CD4-positive, alpha-beta T cell treated with Interleukin-4 for 1 hour (primary cell): ENCODE measurements around the gene CPNE5.

Experiments
- DNase-seq, 2 donors: peaks; one replicate each; pipeline ENCODE4 v3.0.0-alpha.2; 2020 to 2022

CPNE5 gene

DNA sequence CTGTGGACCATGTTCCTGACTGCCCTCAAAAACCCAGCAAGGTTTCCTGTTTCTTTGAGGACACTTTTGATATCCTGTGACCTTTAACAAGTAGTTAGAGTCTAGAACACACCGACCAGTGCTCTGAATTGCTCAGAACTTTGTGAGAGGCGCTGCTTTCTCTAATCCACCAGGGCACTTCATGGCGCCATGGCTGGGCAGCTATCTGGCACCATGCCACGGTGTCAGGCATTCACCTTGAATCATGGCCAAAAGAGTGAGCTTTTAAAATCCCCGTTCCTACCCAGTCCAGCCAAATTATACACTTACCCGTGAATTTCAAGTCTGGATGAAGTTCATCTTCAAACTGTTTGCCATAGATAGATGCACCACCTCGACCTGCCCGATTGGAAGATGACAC, 17.0 kb upstream of the CPNE5 start:
- no peak for DNase-seq

DNA sequence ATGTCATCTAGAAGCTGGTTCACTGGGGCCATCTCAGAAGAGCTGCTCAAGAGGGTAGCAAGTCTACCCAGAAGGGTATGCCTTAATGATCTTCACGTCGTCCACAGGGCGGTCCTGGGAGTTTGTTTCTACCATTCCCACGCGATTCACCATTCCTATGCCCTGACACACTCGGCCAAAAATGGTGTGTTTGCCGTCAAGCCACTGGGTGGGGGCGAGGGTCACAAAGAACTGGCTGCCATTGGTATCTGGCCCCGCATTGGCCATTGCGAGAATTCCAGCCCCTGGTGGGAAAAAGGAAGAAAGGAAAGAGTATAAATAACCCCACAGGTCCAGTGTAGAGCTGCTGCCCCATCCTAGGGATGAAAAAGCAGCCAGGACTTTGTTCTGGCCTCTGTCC, 16.5 kb upstream of the CPNE5 start:
- DNase-seq: no peak

DNA sequence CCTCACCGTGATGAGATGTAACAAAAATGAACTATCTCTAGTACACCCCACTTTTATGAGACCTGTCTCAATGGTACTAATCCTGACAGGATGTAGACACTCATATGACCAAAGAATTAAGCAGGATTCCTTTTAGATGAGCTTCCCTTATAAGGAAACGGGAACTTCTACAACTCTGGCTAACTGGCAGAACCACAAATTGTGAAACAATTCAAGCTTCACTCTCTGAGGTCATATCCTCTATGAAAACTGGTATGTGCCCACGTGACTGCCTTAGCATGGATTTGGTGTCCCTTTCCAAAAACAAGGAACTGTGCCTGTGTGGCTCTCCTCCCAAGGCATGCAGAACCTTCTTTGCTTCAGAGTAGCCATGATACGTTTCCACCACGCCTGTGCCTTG, 14.1 kb upstream of the CPNE5 start:
- peak in 1 of 2 donors; percentile 56 for DNase-seq

DNA sequence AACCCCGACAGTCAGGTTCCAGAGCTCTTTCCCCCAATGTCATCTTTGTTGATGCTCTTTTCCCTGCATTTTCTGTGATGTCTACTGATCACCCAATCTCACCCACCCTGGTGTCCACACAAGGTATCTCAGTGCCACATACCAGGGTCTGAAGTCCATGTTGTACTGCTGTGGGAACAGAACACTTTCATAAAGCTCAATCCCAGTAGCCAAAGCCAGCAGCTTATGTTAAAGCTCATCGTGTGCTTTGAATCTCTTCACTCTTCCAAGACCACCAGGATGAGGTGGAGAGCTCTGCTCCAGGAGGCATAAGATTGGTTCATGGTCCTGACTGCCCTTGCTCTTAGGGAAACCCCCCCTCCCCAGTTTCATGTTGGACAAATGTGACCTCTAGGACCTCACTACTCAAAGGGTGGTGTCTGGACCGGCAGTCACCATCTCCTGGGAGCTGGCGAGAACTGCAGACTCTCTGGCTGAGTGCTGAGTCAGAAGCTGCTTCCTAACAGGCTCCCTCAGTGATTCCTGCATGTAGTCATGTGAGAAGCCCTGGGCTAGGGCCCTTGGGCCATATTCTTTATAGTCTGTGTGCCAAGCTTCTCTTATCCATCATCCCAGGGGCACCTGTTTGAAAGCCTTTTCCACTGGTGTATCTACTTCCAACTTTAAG, 13.4 kb upstream of the CPNE5 start:
- DNase-seq: no peak

DNA sequence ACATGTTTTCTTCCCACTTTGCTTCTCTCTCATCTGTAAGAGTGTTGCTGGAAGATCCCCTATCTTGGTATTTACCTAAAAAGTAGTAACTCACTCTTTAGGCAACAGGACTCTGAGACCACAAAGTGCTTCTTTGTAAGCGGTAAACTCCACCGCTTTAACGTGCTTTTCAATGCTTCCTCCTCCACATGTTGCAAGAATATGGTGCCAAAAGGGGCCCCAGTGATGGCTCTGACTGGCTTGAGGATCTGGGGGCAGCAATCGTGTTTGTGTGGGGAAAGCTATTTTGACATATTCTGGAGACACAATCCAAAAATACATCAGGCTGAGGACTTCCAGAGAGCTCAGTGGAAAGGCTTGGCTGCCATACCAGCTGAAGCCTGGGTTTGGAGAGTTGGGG, 12.4 kb upstream of the CPNE5 start:
- no peak for DNase-seq

DNA sequence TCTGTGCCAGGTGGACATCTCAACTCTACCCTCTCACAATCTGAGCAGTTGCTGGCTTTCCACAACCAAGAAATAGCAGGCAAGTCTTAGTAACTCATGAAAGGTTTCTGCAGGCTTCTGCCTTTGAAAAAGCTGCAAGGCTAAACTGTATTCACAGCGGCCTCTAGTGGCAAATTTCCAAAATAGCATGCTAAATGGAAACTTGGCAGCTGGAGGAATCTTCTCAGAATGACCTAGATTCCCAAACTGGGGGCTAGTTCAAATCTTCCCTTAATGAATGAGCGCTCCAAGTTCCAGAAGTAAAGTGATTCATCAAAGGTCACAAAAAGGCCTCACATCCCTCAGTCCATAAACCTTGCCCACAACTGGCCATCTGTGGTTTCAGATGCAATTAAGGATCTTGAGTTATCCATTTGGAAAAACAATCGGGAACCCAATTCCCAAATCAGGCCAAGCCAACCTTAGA, 11.9 kb upstream of the CPNE5 start:
- DNase-seq: peak; percentile 37 to 52

DNA sequence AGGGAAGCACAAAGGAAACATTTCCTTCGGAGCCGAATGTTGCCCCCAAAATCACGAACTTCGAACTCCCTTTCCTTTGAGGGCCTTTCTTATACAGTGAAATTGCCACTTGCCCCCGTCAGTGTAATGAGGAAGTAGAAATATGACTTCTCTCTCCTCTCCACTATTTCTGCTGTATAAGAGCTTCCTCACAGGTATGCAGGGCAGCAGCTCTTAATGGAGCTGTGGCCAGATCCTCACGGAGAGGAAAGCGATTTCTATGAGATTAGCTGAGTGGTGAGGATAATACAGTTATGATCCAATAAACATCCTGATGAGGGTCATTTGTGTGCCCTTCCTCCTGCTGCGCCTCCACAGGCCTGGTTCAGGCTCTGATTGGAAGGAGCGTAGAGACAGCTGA, 10.8 kb upstream of the CPNE5 start:
- no peak for DNase-seq

DNA sequence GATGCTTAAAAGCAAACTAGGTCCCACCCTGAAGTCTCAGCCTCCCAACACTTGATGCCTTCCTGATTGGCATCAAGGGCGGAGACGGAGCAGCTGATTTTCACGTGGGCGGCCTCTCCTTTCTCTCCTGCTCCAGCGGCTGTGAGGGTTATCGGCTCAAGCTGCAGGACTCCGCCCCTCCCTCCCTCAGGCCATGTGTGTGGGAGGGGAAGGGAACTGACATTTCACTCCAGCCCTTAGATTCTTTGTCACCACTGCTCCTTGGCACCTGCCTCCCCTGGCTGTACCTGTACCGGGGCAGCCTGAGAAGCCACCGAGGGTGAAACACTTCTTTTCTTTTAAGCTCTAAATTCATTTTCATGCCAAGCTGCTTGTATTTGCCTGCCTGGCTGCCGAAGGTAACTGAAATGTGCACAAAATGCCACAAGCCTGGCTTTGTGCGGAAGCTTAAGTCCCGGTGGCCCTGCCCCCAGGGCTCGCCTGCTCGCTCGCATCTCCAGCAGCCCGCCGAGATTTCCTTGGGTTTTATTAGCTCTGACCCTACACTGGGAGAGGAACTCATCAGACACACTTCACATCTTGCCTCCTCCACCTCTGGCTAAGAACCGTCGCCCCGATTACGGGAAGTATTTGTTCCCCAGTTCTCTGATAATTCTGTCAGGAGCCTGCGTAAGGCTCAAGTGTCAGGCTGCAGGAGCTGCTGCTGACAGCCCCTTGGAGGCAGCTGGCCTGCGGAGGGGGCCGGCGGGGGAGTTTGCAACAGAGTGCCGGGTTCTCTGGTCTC, 9.6 kb upstream of the CPNE5 start:
- no peak for DNase-seq

DNA sequence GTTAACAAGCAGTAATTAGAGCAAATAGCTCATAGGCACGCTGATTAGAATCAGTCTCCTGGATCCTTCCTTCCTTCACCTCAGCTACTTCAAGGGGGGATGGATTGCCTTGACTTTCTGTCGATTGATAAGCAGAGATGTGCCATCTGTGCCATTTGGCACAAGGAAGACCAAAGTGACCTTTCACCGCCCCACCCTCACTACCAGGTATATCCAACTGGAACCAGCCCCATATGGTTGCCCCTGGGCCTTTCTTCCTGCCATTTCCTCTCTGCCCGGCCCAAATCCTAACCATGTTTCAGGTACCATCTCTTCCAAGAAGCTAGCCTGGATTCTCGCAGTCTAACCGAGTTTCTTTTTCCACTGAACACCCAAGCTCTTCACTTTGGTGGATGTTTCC, 8.7 kb upstream of the CPNE5 start:
- no peak for DNase-seq

DNA sequence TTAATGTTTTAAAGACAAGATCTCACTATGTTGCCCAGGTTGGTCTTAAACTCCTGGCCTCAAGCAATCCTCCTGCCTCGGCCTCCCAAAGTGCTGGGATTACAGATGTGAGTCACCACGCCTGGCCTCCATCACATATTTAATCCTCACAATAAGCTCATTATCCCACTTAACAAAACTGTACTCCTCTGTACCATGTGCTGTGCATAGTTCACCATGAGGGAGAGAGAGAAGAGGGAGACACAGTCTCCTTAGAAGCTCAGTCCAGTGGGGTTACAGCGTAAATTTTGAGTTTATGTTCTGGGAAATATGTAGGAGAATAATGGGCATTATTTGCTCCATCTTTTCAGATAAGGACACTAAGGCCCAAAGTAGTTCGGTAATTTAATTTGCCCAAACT, 7.9 kb upstream of the CPNE5 start:
- DNase-seq: no peak

DNA sequence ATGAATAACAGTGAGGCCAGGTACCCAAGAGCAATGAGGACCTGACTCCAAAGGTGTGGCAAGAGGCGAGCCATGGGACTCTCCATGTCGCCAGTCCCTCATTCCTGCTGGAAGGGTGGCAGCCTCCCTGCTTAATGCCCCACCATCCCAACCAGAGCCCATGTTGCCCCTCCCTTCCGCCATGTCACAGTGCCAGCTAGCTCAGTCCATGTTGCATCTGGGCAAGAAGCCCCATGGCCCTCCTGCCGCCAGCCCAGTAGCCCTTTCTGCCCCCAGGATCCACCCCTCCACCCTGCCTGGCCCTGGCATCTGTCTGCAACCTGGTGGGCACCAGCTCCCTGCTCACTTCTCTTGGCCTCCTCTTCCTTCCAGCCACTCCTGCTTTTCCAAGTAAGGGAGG, 6.0 kb upstream of the CPNE5 start:
- DNase-seq: no peak

DNA sequence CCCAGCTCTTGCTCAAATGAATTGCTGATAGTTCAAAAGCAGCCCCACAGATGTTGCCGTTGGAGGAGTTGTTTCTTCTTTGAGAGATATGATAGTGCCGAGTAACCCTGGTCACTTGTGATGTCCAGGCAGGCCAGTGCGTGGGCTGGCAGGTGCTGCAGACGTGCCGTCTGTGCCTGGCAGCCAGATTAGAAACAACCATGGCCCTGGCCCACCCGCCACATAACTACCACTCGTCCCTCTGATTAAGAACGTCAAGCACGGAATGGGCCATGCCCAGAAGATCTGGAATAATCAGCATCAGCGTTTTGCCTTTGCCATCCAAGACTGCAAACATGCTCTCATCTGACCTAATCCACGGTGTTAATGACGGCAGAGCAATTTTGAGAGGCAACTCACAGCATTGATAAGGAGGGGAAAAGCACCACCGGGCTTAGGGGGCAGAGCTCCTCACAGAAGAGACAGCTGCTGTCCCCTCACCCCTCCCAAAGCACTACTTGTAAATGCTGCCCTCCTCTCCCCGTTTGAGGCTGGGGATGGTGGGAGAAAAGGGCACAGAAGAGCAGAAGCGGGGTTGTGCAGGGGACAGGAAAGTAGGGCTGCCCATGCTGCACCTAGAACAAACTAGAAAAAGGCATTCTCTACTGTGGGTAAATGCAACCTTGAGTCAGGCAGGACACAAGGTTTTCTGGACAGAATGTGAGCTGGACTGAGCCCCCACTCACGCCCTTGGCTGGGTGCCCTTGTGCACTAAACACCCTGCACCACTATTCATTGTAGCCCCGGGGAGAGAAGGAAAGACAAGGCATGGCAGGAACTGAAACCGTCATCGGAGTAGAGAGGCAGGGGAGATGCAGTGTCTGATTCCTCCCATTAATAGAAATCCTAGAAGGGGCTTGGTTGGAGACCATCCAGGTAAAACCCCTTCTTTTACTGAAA, 5.3 kb upstream of the CPNE5 start:
- DNase-seq: no peak

DNA sequence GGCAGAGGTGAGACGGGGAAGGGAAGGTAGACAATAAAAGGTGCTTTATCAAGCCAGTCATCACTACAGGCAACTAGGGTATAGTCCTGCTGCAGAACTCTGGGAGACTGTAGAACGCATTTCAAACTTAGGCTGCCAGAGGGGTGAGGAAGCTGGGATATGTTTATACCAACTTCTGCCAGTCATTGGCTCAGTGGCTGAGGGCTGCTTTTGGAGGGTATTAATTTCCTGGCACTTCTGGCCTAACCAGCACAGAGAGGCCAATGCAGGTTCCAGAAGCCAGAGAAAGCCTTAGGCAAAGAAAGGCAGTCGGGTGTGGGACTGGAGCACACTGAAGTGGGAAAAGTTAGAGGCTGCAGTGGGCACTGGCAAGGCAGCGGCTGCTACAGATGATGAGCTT, 3.9 kb upstream of the CPNE5 start:
- no peak for DNase-seq

DNA sequence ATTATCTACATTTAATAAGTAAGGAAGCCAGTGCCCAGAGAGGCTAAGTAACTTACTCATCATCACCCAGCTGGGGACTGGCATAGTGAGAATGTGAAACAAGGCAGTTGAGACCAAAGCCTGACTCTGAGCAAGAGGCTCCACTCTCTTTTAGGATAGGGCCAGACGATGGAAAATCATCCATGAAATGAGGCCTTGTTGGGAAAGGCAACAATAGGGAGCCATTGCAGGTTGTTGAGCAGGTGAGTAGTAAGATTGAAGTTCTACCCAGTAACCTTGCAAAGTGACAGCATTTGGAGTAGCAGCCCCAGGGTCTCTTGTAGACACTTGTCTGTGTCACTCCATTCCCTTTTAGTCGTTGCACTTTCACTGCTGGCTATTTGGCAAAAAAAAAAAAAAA, 2.5 kb upstream of the CPNE5 start:
- no peak for DNase-seq

DNA sequence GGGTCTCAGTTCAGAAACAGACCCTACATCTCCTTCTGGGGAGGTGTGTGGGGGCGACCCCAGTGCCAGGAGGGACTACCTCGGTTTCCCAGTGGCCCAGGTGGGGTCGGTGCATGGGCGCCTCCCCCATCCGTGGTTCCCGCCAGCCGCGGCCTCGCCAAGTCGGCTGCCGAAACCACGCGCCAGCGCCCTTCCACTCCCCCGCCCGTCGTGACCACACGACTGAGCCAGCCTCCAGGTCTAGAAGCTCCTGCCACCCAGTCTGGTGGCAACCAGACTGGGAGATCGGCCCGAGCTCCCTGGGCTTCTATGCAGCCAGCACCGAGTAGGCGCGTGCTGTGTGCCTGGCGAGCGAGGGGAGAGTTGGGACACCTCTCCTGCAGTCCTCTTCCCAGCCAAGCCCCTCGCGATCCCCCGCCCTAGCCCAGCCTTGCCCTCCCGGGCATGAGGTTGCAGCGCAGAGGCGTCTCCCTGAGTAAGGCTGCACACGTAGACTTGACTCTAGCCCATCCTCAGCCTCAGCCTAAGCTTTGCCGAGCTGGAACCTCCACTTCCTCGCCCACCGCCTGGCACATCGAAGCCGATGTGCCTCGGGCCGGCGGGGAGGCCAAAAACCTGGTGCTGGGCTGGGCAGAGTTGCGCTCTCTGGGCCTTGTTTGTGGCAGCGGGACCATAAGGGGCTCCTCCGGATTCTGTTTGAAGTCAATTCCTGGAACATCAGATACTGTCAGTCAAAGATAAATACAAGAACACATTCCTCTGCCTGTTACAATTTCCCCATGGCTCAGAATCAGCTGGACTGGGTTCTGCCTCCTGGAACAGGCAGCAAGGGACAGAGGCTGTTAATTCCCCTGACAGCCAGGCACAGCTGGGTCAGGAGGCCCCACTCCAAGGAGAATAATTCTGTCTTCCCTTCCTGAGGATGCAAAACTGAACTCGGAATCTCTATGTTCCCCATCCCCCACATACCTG, 1.5 kb upstream of the CPNE5 start:
- DNase-seq: peak in 1 of 2 donors; percentile 26

DNA sequence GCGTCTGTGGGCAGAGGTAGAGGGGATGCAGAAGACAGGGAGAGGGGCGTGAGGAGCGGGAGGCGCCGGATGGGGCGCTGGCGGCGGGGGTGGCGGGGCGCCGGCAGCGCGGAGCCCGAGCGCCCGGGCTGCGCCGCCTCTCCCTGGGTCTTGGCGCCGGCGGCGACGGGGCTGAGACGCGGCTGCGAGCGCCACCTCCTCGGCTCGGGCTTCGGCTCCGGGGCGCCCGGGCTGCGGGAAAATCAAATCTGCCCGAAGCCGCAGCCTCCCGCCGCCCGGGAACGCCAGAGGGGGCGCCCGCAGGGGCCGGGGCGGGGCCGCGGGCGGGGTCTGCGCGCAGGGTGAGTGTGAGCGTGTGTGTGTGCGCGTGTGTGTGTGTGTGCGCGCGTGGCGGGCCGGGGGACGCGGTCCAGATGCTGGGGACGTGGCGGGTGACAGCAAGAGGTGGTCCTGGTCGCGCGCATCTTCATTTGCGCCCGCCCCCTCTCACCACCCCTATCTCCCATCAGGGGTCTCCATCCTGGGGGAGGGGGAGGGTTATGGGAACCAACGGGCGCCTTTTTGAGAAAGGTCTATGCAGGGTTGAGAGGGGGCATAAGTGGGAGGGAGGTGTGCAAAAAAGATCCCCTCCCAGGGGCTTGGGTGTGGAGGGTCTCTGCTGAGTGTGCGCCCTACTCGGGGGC, 646 bp upstream of the CPNE5 start:
- peak; percentile 33 to 48 for DNase-seq

DNA sequence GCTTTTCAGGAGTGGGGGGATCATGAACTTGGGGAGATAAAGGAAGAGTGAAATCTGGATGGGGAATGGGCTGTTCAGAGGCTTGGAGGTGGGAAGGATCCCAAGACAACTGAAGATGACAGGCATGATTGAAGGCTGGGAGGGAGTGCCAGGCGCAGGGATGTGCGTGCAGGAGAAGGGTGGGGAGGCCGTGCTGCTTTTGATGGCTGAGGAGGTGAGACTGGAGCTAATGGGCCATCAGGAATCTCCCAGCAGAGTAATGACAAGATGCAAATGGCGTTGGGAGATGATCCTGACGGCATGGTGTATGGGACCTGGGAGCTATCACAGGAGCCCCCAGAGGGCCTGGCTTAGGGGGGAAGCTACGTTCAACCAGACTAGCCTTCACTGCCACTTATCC, 1.6 kb downstream of the CPNE5 start:
- DNase-seq: no peak

DNA sequence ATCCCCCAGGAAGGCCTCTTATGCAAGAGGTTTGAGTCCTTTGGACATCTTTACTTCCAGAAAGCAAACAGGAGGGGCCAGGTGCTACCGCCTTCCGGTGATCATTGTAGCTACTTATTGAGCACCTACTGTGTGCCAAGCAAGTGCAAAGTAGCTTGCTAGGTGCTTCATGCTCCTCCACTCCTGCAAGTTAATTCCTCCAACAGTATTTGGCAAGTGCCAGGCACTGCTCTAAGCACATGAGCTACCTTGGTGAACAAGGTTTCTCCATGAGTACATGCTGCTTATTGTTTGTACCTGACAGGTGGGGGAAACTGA, 2.3 kb downstream of the CPNE5 start:
- no peak for DNase-seq

DNA sequence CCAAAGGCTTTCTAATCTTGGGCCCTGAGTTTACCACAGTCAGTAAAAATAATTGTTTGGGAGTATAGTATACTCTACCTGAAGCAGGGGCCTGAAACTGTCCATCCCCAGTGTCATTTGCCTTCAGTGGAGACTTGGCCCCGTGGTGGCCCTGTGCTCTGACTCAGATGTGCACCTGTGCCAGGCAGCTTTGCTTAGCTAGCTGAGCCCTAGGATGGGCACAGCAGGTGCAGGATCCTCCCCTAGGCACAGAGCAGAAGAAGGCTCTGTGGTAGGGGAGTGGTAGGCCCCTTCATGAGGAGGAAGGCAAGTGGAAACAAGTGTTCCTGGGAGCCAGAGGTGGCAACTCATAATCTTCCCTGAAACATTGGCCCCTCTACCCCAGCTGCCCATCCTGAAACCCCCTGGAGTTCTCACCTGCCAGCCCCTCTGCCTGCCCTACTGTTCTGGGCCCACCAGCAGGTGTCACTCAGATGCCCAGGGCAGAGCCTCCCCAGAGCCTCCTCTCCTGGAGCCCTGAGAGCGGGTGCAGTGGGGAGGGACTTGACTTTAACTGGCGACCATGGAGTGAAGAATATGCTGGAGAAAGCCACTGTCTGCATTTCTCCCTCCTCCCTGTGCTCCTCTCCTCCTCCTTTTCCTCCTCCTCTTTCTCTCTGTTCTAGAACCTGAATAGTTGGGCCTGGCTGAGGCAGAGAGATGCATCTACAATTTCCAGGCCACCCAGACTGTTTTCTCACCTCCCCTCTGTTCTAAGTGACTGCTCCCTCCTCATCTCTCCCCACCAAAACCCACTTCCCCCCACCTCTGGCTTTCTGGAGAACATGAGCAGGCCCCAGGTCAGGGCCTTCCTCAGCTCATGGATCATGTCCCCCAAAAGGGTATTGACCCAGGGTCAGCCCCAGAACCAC, 2.9 kb downstream of the CPNE5 start:
- DNase-seq: no peak

DNA sequence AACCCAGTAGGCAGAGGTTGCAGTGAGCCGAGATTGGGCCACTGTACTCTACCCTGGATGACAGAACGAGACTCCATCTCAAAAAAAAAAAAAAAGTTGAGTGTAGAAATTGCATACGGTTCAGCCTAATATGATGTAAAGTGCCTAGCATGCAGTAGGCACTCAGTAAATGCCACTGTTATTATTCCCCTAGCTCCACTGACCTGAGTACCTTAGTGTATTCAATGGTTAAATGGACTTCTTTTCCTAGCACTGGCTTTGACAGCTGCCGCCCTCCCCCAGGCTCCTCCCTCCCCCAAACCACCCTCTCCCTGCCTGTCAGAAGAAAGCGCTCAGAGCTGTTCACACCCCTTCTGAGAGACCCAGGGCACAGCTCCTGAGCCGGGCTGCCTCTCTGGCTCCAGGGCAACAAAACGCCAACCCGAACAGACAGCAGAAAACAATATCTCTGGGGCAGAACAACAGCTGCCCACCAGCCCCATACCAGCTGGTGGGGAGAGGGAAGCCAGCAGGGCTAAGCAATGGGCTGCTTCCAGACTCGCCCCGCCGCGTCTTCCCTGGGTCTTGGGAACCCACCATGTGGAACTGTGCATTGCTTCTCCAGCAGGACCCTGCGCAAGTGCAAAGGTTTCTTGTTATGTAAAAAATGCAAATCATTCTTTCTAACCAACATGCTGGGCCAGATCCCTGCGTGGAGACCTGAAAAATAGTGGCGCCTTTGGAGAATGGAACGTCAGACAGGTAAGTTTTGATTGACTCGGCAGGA, 4.5 kb downstream of the CPNE5 start:
- no peak for DNase-seq
